Mononuclear cell (primary cell): Measurements from ENCODE around the gene HOXB9. TPM values are rescaled to one million over a fixed set of nuclear protein-coding genes. Genes with fewer than 3 reads are reported as not detected.

Experiments used
- H3K27me3 ChIP-seq: 2 replicates; pipeline ENCODE4 v1.6.0; 2011; ENCODE audit warnings: low read length, control low read depth; ENCODE audit not compliant: insufficient read depth
- H3K4me1 ChIP-seq: 2 replicates; pipeline ENCODE4 v1.5.1; 2011; ENCODE audit warnings: mild to moderate bottlenecking, low read length, control low read depth; ENCODE audit not compliant: insufficient read depth
- H3K4me3 ChIP-seq: 2 replicates; pipeline ENCODE4 v1.5.1; 2011; ENCODE audit warnings: mild to moderate bottlenecking, low read length, moderate library complexity
- H3K9me3 ChIP-seq: 2 replicates; pipeline ENCODE4 v1.5.1; 2011; ENCODE audit warnings: low read depth, mild to moderate bottlenecking, control low read depth, low read length
- total RNA-seq: library from RNA; depleted of rRNA; stranded (reverse); fragments of >200 nt; gene quantifications from one replicate; pipeline ENCODE4 v1.2.3, GENCODE V29; 2012

HOXB9 gene
- total RNA-seq, 1 donor: not detected

- no peak overlapping the region for H3K4me3 ChIP-seq
- no peaks in the 10 kb centered on the region for H3K9me3 ChIP-seq
- H3K4me1 ChIP-seq: peaks cover 15% of the 10 kb centered on the region
- peaks cover 98% of the 10 kb centered on the region for H3K27me3 ChIP-seq
Observed at GRCh38 chr17:48642843-48643696, 16.9 kb upstream of the HOXB9 start.

GRCh38 chr17:48642059-48642842 is 16.1 kb upstream of the HOXB9 start:
- Histone ChIP-seq H3K27me3 (peaks cover 98% of the 10 kb centered on the region), H3K4me1 (peaks cover 10% of the 10 kb centered on the region), H3K9me3 (no peaks in the 10 kb centered on the region), H3K4me3 (no peak overlapping the region)

GRCh38 chr17:48641541-48642058 is 15.4 kb upstream of the HOXB9 start:
- H3K9me3 ChIP-seq: no peaks in the 10 kb centered on the region
- peaks cover 100% of the 10 kb centered on the region for H3K27me3 ChIP-seq
- peaks cover 6% of the 10 kb centered on the region for H3K4me1 ChIP-seq
- H3K4me3 ChIP-seq: no peak overlapping the region

- Histone ChIP-seq H3K9me3 (no peaks in the 10 kb centered on the region), H3K4me3 (no peak overlapping the region), H3K4me1 (no peaks in the 10 kb centered on the region), H3K27me3 (peaks cover 100% of the 10 kb centered on the region)
Observed at GRCh38 chr17:48640858-48641180, 14.7 kb upstream of the HOXB9 start.

GRCh38 chr17:48639982-48640857 is 14.1 kb upstream of the HOXB9 start:
- H3K4me3 ChIP-seq: no peak overlapping the region
- peaks cover 100% of the 10 kb centered on the region for H3K27me3 ChIP-seq
- no peaks in the 10 kb centered on the region for H3K9me3 ChIP-seq
- H3K4me1 ChIP-seq: no peaks in the 10 kb centered on the region

GRCh38 chr17:48639136-48639535 is 13.0 kb upstream of the HOXB9 start:
- no peak overlapping the region for H3K4me3 ChIP-seq
- H3K27me3 ChIP-seq: peaks cover 100% of the 10 kb centered on the region
- no peaks in the 10 kb centered on the region for H3K4me1 ChIP-seq
- no peaks in the 10 kb centered on the region for H3K9me3 ChIP-seq

GRCh38 chr17:48637323-48638260 is 11.4 kb upstream of the HOXB9 start:
- Histone ChIP-seq H3K4me1 (no peaks in the 10 kb centered on the region), H3K9me3 (no peaks in the 10 kb centered on the region), H3K27me3 (peaks cover 100% of the 10 kb centered on the region), H3K4me3 (no peak overlapping the region)

- H3K9me3 ChIP-seq: no peaks in the 10 kb centered on the region
- no peaks in the 10 kb centered on the region for H3K4me1 ChIP-seq
- H3K4me3 ChIP-seq: no peak overlapping the region
- peaks cover 100% of the 10 kb centered on the region for H3K27me3 ChIP-seq
Observed at GRCh38 chr17:48636177-48637018, 10.2 kb upstream of the HOXB9 start.

GRCh38 chr17:48634493-48635208 is 8.5 kb upstream of the HOXB9 start:
- H3K27me3 ChIP-seq: peaks cover 99% of the 10 kb centered on the region
- no peaks in the 10 kb centered on the region for H3K9me3 ChIP-seq
- H3K4me3 ChIP-seq: no peak overlapping the region
- no peaks in the 10 kb centered on the region for H3K4me1 ChIP-seq

GRCh38 chr17:48633266-48633677 is 7.1 kb upstream of the HOXB9 start:
- no peaks in the 10 kb centered on the region for H3K9me3 ChIP-seq
- H3K27me3 ChIP-seq: peaks cover 98% of the 10 kb centered on the region
- H3K4me1 ChIP-seq: no peaks in the 10 kb centered on the region
- no peak overlapping the region for H3K4me3 ChIP-seq

GRCh38 chr17:48632579-48633265 is 6.6 kb upstream of the HOXB9 start:
- Histone ChIP-seq H3K27me3 (peaks cover 98% of the 10 kb centered on the region), H3K9me3 (no peaks in the 10 kb centered on the region), H3K4me1 (no peaks in the 10 kb centered on the region), H3K4me3 (no peak overlapping the region)
